ENCODE results near the gene IVD.

Gene IVD

GRCh38 chr15:40379374-40379773 lies 26.2 kb upstream of the IVD start:
- no peaks in the 10 kb centered on the region for H4K20me1 ChIP-seq (ENCODE audit: control insufficient read depth, insufficient read depth, low read depth, low read length)
- H3K9me2 ChIP-seq (replicated peaks; ENCODE audit: control insufficient read depth, low read length): no peaks in the 10 kb centered on the region
- H3K9me3 ChIP-seq (ENCODE audit: control insufficient read depth, insufficient read depth, low read length): no peaks in the 10 kb centered on the region
- no peak overlapping the region for H3K4me3 ChIP-seq (ENCODE audit: low read length)
- H3F3A ChIP-seq (ENCODE audit: control insufficient read depth, insufficient read depth): no peaks in the 10 kb centered on the region
- peaks cover 12% of the 10 kb centered on the region for H3K4me1 ChIP-seq (ENCODE audit: control insufficient read depth, low read length)
- H3K36me3 ChIP-seq (ENCODE audit: control insufficient read depth, low read length): peaks cover 13% of the 10 kb centered on the region
- peaks cover 16% of the 10 kb centered on the region for H3K79me2 ChIP-seq (ENCODE audit: control insufficient read depth, low read length)
- H3K27me3 ChIP-seq (ENCODE audit: control insufficient read depth, low read length): no peaks in the 10 kb centered on the region
- TF ChIP-seq CTCF (IDR thresholded peaks at IDR 0.05; ENCODE audit: low read depth, low read length, poor library complexity, severe bottlenecking): no peak
- no peak for TF ChIP-seq EZH2phosphoT487 (IDR thresholded peaks at IDR 0.05; ENCODE audit: borderline replicate concordance, low read length)
- H3K27ac ChIP-seq (ENCODE audit: low read depth, low read length): no peak overlapping the region
- no peak overlapping the region for H3K4me2 ChIP-seq (ENCODE audit: low read length)

- Histone ChIP-seq H3K4me1 (ENCODE audit: control insufficient read depth, low read length) (peaks cover 17% of the 10 kb centered on the region), H3K36me3 (ENCODE audit: control insufficient read depth, low read length) (peaks cover 18% of the 10 kb centered on the region), H3K9me2 (replicated peaks; ENCODE audit: control insufficient read depth, low read length) (no peaks in the 10 kb centered on the region), H3K4me3 (ENCODE audit: low read length) (no peak overlapping the region), H3K4me2 (ENCODE audit: low read length) (no peak overlapping the region), H3K79me2 (ENCODE audit: control insufficient read depth, low read length) (peaks cover 21% of the 10 kb centered on the region), H4K20me1 (ENCODE audit: control insufficient read depth, insufficient read depth, low read depth, low read length) (no peaks in the 10 kb centered on the region), H3K27ac (ENCODE audit: low read depth, low read length) (no peak overlapping the region), H3K27me3 (ENCODE audit: control insufficient read depth, low read length) (no peaks in the 10 kb centered on the region), H3F3A (ENCODE audit: control insufficient read depth, insufficient read depth) (no peaks in the 10 kb centered on the region), H3K9me3 (ENCODE audit: control insufficient read depth, insufficient read depth, low read length) (no peaks in the 10 kb centered on the region)
- no peak for TF ChIP-seq CTCF (IDR thresholded peaks at IDR 0.05; ENCODE audit: low read depth, low read length, poor library complexity, severe bottlenecking)
- TF ChIP-seq EZH2phosphoT487 (IDR thresholded peaks at IDR 0.05; ENCODE audit: borderline replicate concordance, low read length): no peak
Measured at GRCh38 chr15:40379853-40380252, 25.7 kb upstream of the IVD start.

- Histone ChIP-seq H3K4me1 (ENCODE audit: control insufficient read depth, low read length) (peaks cover 19% of the 10 kb centered on the region), H4K20me1 (ENCODE audit: control insufficient read depth, insufficient read depth, low read depth, low read length) (no peaks in the 10 kb centered on the region), H3K9me2 (replicated peaks; ENCODE audit: control insufficient read depth, low read length) (no peaks in the 10 kb centered on the region), H3K4me3 (ENCODE audit: low read length) (no peak overlapping the region), H3K27ac (ENCODE audit: low read depth, low read length) (no peak overlapping the region), H3K36me3 (ENCODE audit: control insufficient read depth, low read length) (peaks cover 26% of the 10 kb centered on the region), H3K79me2 (ENCODE audit: control insufficient read depth, low read length) (peaks cover 29% of the 10 kb centered on the region), H3K9me3 (ENCODE audit: control insufficient read depth, insufficient read depth, low read length) (no peaks in the 10 kb centered on the region), H3K4me2 (ENCODE audit: low read length) (no peak overlapping the region), H3F3A (ENCODE audit: control insufficient read depth, insufficient read depth) (no peaks in the 10 kb centered on the region), H3K27me3 (ENCODE audit: control insufficient read depth, low read length) (no peaks in the 10 kb centered on the region)
- TF ChIP-seq EZH2phosphoT487 (IDR thresholded peaks at IDR 0.05; ENCODE audit: borderline replicate concordance, low read length) (no peak), CTCF (IDR thresholded peaks at IDR 0.05; ENCODE audit: low read depth, low read length, poor library complexity, severe bottlenecking) (no peak)
Measured at GRCh38 chr15:40380636-40381035, 25.0 kb upstream of the IVD start.

Measured in DOHH2 (cell line).